Endothelial cell of umbilical vein (primary cell): ENCODE measurements around the gene CTU2. TPM values are rescaled to one million over a fixed set of nuclear protein-coding genes. Genes with fewer than 3 reads are reported as not detected.

Experiments
- BruUV-seq: library from RNA; stranded (reverse); fragments of 400-500 nt; replicated peaks from 2 replicates; lab custom pipeline; 2021; lab: Mats Ljungman, UMichigan
- CTCF ChIA-PET: fragments of 300-600, 350-600 bp; sonication (Branson Sonifier 250); formaldehyde crosslinking; loops from one replicate; lab custom pipeline; 2021; ENCODE audit warnings: antibody characterized with exemption, inconsistent platforms; lab: Charles Lee
- POLR2A ChIA-PET: fragments of 300-600, 350-600 bp; sonication (Branson Sonifier 250); formaldehyde crosslinking; loops from one replicate; lab custom pipeline; 2021; ENCODE audit warnings: antibody characterized with exemption, inconsistent platforms; lab: Charles Lee
- DNase-seq: peaks from one replicate; pipeline ENCODE4 v3.0.0-alpha.2; 2011; ENCODE audit warnings: low read depth, low spot score
- FAIRE-seq: peaks from 2 replicates; lab custom pipeline; 2011; peaks lifted over from hg19 to GRCh38; lab: Jason Lieb, UNC
- H2AFZ ChIP-seq: 2 replicates; pipeline ENCODE4 v1.6.0; 2012; ENCODE audit warnings: low read depth, low read length, control low read depth, inconsistent platforms
- H3K27ac ChIP-seq: 2 replicates; pipeline ENCODE4 v1.5.1; 2011; ENCODE audit warnings: low read depth, mild to moderate bottlenecking, control low read depth, low read length, moderate library complexity; ENCODE audit not compliant: insufficient read depth
- H3K27me3 ChIP-seq, 2 experiments: 2 replicates each; pipeline versions ENCODE4 v1.6.0 to v1.6.1; 2011; ENCODE audit warnings: low read length in 2 of 2, mixed read lengths in 1 of 2; ENCODE audit not compliant: control insufficient read depth in 2 of 2, insufficient read depth in 2 of 2
- H3K36me3 ChIP-seq, 2 experiments: 2 replicates in 1 of 2; 3 replicates in 1 of 2; pipeline ENCODE4 v1.5.1; 2011; ENCODE audit warnings: low read length in 2 of 2, mild to moderate bottlenecking in 1 of 2, moderate library complexity in 1 of 2; ENCODE audit not compliant: control insufficient read depth in 2 of 2, insufficient read depth in 2 of 2; ENCODE audit errors: extremely low read depth in 1 of 2
- H3K4me1 ChIP-seq: 3 replicates; pipeline ENCODE4 v1.5.1; 2011; ENCODE audit warnings: mild to moderate bottlenecking, low read length; ENCODE audit not compliant: control insufficient read depth, insufficient read depth; ENCODE audit errors: extremely low read depth
- H3K4me2 ChIP-seq: 2 replicates; pipeline ENCODE4 v1.6.1; 2011; ENCODE audit warnings: low read length, control low read depth, mixed read lengths; ENCODE audit not compliant: insufficient read depth
- H3K4me3 ChIP-seq, 3 experiments: fragments of 200-600 bp in 1 of 3; sonication (generic), shearing (Covaris generic) in 1 of 3; replicated peaks in 1 of 3; 2 replicates each; pipeline ENCODE4 v1.5.1; 2011 to 2016; ENCODE audit warnings: control low read depth in 3 of 3, low read length in 3 of 3, mild to moderate bottlenecking in 2 of 3, inconsistent platforms in 1 of 3, low read depth in 1 of 3, moderate library complexity in 1 of 3; ENCODE audit not compliant: insufficient read depth in 1 of 3
- H3K79me2 ChIP-seq: 2 replicates; pipeline ENCODE4 v1.6.0; 2012; ENCODE audit warnings: low read length, inconsistent platforms; ENCODE audit not compliant: control insufficient read depth, insufficient read depth
- H3K9ac ChIP-seq: replicated peaks from 2 replicates; pipeline ENCODE3; 2011; ENCODE audit warnings: low read length, control low read depth; ENCODE audit not compliant: insufficient read depth; ENCODE audit errors: extremely low read depth
- H3K9me1 ChIP-seq: replicated peaks from 3 replicates; pipeline ENCODE4 v1.6.0; 2011; ENCODE audit warnings: mild to moderate bottlenecking, low read length; ENCODE audit not compliant: control insufficient read depth, insufficient read depth; ENCODE audit errors: extremely low read depth
- H3K9me3 ChIP-seq: replicated peaks from 2 replicates; pipeline ENCODE4 v1.5.1; 2012; ENCODE audit warnings: low read length, inconsistent platforms; ENCODE audit not compliant: control insufficient read depth, insufficient read depth
- H4K20me1 ChIP-seq: replicated peaks from 2 replicates; pipeline ENCODE3; 2011; ENCODE audit warnings: mild to moderate bottlenecking, low read length; ENCODE audit not compliant: control insufficient read depth, insufficient read depth; ENCODE audit errors: extremely low read depth
- EZH2 ChIP-seq: IDR thresholded peaks from 2 replicates; pipeline ENCODE4 v1.6.1; 2012; ENCODE audit warnings: borderline replicate concordance, low read depth, mild to moderate bottlenecking, moderate library complexity, low read length, inconsistent platforms; ENCODE audit not compliant: severe bottlenecking
- FOS ChIP-seq: IDR thresholded peaks from 2 replicates; pipeline ENCODE4 v1.6.1; 2011; ENCODE audit warnings: mild to moderate bottlenecking, low read length, moderate library complexity, borderline replicate concordance; ENCODE audit not compliant: insufficient read depth
- GATA2 ChIP-seq: IDR thresholded peaks from 2 replicates; pipeline ENCODE4 v1.7.0; 2011; ENCODE audit warnings: low read depth, mild to moderate bottlenecking, moderate library complexity, mixed read lengths, low read length; ENCODE audit not compliant: insufficient read length, insufficient read depth
- JUN ChIP-seq: IDR thresholded peaks from 2 replicates; pipeline ENCODE4 v1.6.1; 2011; ENCODE audit warnings: borderline replicate concordance, low read depth; ENCODE audit not compliant: insufficient read length, insufficient read depth
- MYC ChIP-seq: IDR thresholded peaks from one replicate; pipeline ENCODE4 v1.6.1; 2011; ENCODE audit warnings: mild to moderate bottlenecking, low read depth, low read length
- POLR2A ChIP-seq: IDR thresholded peaks from 2 replicates; pipeline ENCODE4 v1.6.1; 2012; ENCODE audit warnings: low read depth, mild to moderate bottlenecking, control low read depth, low read length
- dilution Hi-C: fragments of 300-500 bp; cut with MboI; formaldehyde crosslinking; loops from one replicate; pipeline ENCODE4 v1.15.0; 2019; ENCODE audit warnings: low sequenced_read_pairs; ENCODE audit not compliant: extremely low pct_ligation_motif_present
- intact Hi-C: fragments of 100-400 bp; cut with micrococcal nuclease; formaldehyde crosslinking; loops from one replicate; pipeline ENCODE4 v1.10.0; 2022
- polyA plus RNA-seq, 4 experiments: library from polyadenylated mRNA; depleted of rRNA in 3 of 4; stranded (reverse) in 3 of 4; unstranded in 1 of 4; fragments of >200 nt; gene quantifications; 2 replicates each; pipeline versions ENCODE4 v1.2.1 to v1.2.3, GENCODE V29; 2011 to 2012; ENCODE audit warnings: missing spikeins in 1 of 4
- total RNA-seq: library from RNA; stranded (reverse); gene quantifications from 2 replicates; pipeline ENCODE4 v1.2.3, GENCODE V29; 2021
- TF ChIP-seq, protein P1 (sequence below): IDR thresholded peaks from 2 replicates; pipeline ENCODE4 v1.6.1; 2011; ENCODE audit not compliant: insufficient read depth, insufficient read length
- TF ChIP-seq, protein P2 (sequence below), 2 donors: IDR thresholded peaks; 1 replicate in 1 of 2; 2 replicates in 1 of 2; pipeline ENCODE4 v1.5.1; 2011; ENCODE audit warnings: low read length in 2 of 2, mild to moderate bottlenecking in 2 of 2, moderate library complexity in 2 of 2, control low read depth in 1 of 2, inconsistent platforms in 1 of 2, low read depth in 1 of 2; ENCODE audit not compliant: insufficient read depth in 1 of 2; ENCODE audit errors: extremely low read depth in 1 of 2

The CTU2 gene
- total and polyA plus RNA-seq, 2 donors (not counting 3 experiments of a cell fraction or from before 2014, with no cell fraction given): 26.1 to 33.7 TPM

DNA sequence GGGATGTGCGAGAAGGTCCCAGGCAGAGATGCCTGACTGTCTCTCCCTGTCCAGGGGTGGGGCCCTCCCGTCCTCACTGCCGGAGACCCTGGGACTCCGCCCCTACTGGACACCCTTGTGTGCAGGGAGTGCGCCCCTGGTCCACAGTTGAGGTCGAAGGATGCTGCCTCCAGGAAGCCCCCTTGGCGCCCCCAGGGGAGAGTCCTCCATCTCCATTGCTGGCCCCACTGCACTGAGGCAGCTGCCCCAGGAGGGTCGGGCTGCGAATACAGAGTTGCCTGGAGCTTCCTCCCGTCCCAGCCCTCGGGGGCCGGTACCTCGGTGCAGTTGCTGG is 26.6 kb downstream of the CTU2 start:
- BruUV-seq: no TSS peak
- H3K9me3 ChIP-seq: no peaks in the 10 kb centered on the region
- no peak overlapping the region for H2AFZ ChIP-seq
- dilution Hi-C loops (no loop called here), intact Hi-C loops (no loop called here)
- no peak overlapping the region for H3K9ac ChIP-seq
- peaks cover 2% of the 10 kb centered on the region for H3K79me2 ChIP-seq
- FAIRE-seq (no peak), DNase-seq (no peak)
- H3K4me3 ChIP-seq: no peak overlapping the region
- peaks cover 7 to 56% of the 10 kb centered on the region in 2 experiments for H3K36me3 ChIP-seq
- no peaks in the 10 kb centered on the region for H4K20me1 ChIP-seq
- ChIA-PET POLR2A (no interaction called here), CTCF (interaction anchor here (0.9 to 1.5 kb wide), 3 partner anchors 48 to 52 kb away, joined by 3 to 4 read pairs (median 3); partner anchors contain the start of gene PIEZO1)
- H3K9me1 ChIP-seq: no peaks in the 10 kb centered on the region
- H3K4me2 ChIP-seq: no peak overlapping the region
- no peak for TF ChIP-seq POLR2A
- TF ChIP-seq MYC: no peak
- TF ChIP-seq FOS: no peak
- no peak for TF ChIP-seq JUN
- TF ChIP-seq GATA2: no peak
- TF ChIP-seq EZH2: no peak
- TF ChIP-seq, protein P1, sequence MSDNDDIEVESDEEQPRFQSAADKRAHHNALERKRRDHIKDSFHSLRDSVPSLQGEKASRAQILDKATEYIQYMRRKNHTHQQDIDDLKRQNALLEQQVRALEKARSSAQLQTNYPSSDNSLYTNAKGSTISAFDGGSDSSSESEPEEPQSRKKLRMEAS: no peak
- TF ChIP-seq, protein P2, sequence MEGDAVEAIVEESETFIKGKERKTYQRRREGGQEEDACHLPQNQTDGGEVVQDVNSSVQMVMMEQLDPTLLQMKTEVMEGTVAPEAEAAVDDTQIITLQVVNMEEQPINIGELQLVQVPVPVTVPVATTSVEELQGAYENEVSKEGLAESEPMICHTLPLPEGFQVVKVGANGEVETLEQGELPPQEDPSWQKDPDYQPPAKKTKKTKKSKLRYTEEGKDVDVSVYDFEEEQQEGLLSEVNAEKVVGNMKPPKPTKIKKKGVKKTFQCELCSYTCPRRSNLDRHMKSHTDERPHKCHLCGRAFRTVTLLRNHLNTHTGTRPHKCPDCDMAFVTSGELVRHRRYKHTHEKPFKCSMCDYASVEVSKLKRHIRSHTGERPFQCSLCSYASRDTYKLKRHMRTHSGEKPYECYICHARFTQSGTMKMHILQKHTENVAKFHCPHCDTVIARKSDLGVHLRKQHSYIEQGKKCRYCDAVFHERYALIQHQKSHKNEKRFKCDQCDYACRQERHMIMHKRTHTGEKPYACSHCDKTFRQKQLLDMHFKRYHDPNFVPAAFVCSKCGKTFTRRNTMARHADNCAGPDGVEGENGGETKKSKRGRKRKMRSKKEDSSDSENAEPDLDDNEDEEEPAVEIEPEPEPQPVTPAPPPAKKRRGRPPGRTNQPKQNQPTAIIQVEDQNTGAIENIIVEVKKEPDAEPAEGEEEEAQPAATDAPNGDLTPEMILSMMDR (IDR thresholded peaks at IDR 0.05; ENCODE audit: extremely low read depth in 1 of 2, insufficient read depth in 1 of 2, low read depth in 1 of 2, low read length in 2 of 2): no peak
- H3K4me1 ChIP-seq: no peaks in the 10 kb centered on the region
- no peak overlapping the region for H3K27ac ChIP-seq
- no peaks in the 10 kb centered on the region for H3K27me3 ChIP-seq
